Cardiac muscle cell (in vitro differentiated cells and primary cell): ENCODE data around the gene CCDC182. TPM values are rescaled to one million over a fixed set of nuclear protein-coding genes. Genes with fewer than 3 reads are reported as not detected.

Experiments
- DNase-seq, 2 donors: peaks; one replicate each; pipeline versions ENCODE4 v3.0.0 to v3.0.0-alpha.2; 2010 to 2017; ENCODE audit warnings: low read depth in 1 of 2, low spot score in 1 of 2
- H3K27ac ChIP-seq: fragments of 200-600 bp; sonication (generic); 2 replicates; pipeline ENCODE4 v1.5.1; 2016
- H3K27me3 ChIP-seq: fragments of 200-600 bp; sonication (generic); 2 replicates; pipeline ENCODE4 v1.6.0; 2016; ENCODE audit warnings: control low read depth
- H3K36me3 ChIP-seq: fragments of 200-600 bp; sonication (generic); 2 replicates; pipeline ENCODE4 v1.5.1; 2016; ENCODE audit warnings: control low read depth
- H3K4me1 ChIP-seq: fragments of 200-600 bp; sonication (generic); 2 replicates; pipeline ENCODE4 v1.8.1; 2017; ENCODE audit warnings: low read depth, mild to moderate bottlenecking, mixed run types
- H3K4me3 ChIP-seq: fragments of 200-600 bp; sonication (generic); 2 replicates; pipeline ENCODE4 v1.5.1; 2016; ENCODE audit warnings: mild to moderate bottlenecking
- H3K9me3 ChIP-seq: fragments of 200-600 bp; sonication (generic); 2 replicates; pipeline ENCODE4 v1.5.1; 2017; ENCODE audit warnings: low read depth, mild to moderate bottlenecking, control low read depth
- polyA plus RNA-seq: library from polyadenylated mRNA; unstranded; fragments of >200 nt; fragmentation: Nextera tagmentation; extraction: Ambion mirVana; gene quantifications from 2 replicates; pipeline ENCODE4 v1.2.1, GENCODE V29; 2016
- total RNA-seq: library from RNA; depleted of rRNA; stranded (reverse); fragments of >200 nt; gene quantifications from 2 replicates; pipeline ENCODE4 v1.2.3, GENCODE V29; 2016
- TF ChIP-seq, protein P1 (sequence below): IDR thresholded peaks from 2 replicates; pipeline ENCODE4 v1.5.1; 2012; ENCODE audit warnings: low read depth, mild to moderate bottlenecking, low read length

The CCDC182 gene
- total and polyA plus RNA-seq, 2 experiments from 2014 or later, result not detected

DNA sequence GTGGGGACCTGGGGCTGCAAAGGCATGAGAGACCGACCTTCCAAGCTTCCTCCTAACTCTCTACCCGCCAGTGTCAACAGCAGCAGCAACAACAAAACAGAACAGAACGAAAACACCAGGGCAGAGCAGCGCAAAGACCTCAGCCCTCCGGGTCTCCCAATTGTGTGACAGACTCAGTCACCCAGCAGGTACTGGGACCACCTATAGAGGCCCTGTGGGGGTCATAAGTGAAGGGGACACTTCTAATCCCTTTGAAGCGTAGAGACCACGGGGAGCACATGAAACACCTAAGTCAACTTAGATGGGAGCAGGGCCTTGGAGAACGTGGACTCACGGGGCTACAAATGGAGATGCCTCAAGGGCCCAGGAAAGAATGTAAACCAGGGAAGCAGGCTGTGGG is 12.6 kb upstream of the CCDC182 start:
- Histone ChIP-seq H3K9me3 (no peaks in the 10 kb centered on the region), H3K4me3 (no peak overlapping the region), H3K4me1 (peaks cover 7% of the 10 kb centered on the region), H3K27me3 (no peaks in the 10 kb centered on the region), H3K27ac (no peak overlapping the region), H3K36me3 (no peaks in the 10 kb centered on the region)
- TF ChIP-seq, protein P1, sequence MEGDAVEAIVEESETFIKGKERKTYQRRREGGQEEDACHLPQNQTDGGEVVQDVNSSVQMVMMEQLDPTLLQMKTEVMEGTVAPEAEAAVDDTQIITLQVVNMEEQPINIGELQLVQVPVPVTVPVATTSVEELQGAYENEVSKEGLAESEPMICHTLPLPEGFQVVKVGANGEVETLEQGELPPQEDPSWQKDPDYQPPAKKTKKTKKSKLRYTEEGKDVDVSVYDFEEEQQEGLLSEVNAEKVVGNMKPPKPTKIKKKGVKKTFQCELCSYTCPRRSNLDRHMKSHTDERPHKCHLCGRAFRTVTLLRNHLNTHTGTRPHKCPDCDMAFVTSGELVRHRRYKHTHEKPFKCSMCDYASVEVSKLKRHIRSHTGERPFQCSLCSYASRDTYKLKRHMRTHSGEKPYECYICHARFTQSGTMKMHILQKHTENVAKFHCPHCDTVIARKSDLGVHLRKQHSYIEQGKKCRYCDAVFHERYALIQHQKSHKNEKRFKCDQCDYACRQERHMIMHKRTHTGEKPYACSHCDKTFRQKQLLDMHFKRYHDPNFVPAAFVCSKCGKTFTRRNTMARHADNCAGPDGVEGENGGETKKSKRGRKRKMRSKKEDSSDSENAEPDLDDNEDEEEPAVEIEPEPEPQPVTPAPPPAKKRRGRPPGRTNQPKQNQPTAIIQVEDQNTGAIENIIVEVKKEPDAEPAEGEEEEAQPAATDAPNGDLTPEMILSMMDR, result no peak
- no peak for DNase-seq

DNA sequence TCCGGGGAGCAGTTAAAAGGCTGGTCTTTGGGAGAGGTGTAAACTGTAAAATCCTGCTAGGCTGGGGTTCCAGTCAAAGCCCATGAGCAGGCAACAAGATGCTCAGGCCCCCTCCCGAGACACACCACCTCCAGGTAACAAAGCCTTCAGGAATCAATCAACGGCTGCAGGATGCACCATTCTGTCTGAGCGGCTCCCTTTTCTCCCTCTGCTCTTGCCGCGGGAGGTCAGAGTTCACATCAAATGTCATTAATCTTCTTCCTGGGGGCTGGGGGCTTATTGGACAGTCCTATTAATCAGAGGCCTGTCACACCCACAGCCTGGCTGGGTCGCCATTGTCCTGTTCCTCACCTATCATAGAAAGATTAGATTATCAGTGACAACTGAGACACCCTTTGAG is 11.9 kb upstream of the CCDC182 start:
- no peak for DNase-seq
- Histone ChIP-seq H3K4me3 (no peak overlapping the region), H3K36me3 (no peaks in the 10 kb centered on the region), H3K9me3 (no peaks in the 10 kb centered on the region), H3K27ac (no peak overlapping the region), H3K4me1 (no peaks in the 10 kb centered on the region), H3K27me3 (no peaks in the 10 kb centered on the region)
- TF ChIP-seq, protein P1, result no peak

DNA sequence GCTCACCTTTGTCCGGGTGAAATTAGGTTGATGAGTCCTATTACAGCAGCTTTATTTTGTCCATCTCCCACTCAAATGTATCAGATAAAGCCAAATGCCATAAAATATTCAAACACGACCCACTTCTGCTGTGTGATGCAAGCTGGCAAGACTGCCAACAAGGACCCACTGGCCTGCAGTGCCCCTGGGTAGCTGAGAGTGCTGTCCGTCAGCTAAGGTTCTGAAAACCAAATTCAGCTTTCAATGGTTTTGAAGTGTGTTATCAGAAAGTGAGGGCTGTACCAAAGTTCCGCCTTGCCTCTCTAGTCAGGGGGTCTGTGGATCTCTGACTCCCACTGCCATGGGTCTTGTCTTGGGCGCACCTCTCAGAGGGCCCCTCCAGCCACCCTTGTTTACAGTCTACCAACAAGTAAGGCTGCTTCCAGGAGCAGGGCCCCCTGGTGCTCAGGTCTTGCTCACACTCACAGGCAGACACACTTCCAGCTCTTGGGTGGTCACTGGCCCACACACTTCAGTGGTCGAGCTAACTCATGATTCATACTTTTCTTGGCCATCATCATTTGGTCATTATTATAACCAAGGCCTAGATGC is 10.5 kb upstream of the CCDC182 start:
- Histone ChIP-seq H3K9me3 (no peaks in the 10 kb centered on the region), H3K4me1 (no peaks in the 10 kb centered on the region), H3K27ac (no peak overlapping the region), H3K36me3 (no peaks in the 10 kb centered on the region), H3K4me3 (no peak overlapping the region), H3K27me3 (no peaks in the 10 kb centered on the region)
- DNase-seq, result peak in 1 of 2 donors; percentile 54
- TF ChIP-seq, protein P1, result no peak

DNA sequence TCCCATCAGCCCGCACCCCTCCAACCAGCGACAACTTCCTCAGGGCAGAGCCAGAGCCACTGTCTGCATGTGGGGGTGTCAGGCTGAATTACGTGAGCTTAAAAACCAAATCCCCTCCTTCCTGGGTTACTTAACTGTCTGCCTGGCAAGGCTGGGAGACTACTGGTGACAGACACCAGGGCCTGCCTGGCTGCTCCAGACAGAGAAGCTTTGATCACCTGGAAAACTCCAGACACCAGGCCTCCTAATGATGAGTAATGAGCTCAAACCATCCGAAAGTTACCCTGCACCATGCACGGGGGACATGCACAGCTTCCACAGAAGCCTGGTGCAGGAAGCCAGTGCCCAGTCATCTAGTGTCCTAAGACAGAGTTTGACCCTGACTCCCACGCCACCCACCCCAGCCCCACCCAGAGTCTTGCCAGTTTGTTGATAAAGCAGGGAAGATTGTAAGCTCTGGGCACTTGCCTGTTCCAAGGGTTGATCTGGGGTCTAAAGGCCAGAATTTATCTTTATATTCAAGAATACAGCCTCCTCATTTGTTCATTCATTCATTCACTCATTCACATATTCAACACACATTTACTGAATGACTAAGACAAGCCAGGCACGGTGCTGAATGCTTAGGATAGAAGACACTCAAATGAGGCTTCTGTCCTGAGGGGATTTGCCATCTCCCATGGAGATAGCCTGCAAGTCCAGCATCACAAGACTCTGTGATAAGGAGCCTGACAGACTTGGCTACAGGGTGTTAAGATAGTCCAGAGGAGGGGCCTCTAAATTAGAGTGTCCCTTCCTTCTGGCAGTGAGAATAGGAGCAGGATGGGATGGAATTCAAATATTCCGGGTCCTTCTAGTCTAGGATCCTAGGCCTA is 7.2 kb upstream of the CCDC182 start:
- Histone ChIP-seq H3K9me3 (no peaks in the 10 kb centered on the region), H3K4me3 (no peak overlapping the region), H3K36me3 (no peaks in the 10 kb centered on the region), H3K27me3 (no peaks in the 10 kb centered on the region), H3K4me1 (no peaks in the 10 kb centered on the region), H3K27ac (no peak overlapping the region)
- TF ChIP-seq, protein P1, result no peak
- DNase-seq, result no peak

DNA sequence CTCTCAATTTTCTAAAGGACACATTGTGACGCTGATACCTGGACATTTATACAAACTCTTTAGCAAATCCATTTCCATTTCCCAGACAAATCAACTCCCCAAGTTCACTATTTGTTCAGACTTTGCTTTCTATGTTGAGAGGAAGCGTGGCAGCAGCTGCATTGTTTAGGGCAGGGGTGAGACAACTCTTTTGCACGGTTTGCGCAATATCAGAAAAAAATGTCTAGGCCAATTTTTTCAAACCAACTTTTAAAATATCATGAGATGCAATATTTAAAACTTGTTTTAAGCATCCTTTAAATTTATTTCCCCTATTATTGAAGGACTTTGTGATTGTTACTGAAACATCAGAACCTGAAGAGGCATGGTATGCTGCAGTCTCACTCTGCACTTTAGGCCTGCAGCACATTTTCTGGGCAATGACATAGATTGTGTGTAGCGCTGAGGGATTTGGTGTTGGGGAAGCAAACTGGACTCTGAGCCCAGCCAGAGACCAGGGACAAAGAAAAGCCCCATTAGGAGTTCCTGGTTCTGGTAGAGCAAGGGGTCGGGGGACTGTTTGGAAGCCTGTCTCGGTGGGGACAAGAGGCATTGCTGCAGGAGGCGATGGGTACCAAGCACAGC is 6.4 kb upstream of the CCDC182 start:
- TF ChIP-seq, protein P1, result no peak
- H3K4me1 ChIP-seq, result no peaks in the 10 kb centered on the region
- no peaks in the 10 kb centered on the region for H3K9me3 ChIP-seq
- H3K27ac ChIP-seq, result no peak overlapping the region
- H3K4me3 ChIP-seq, result no peak overlapping the region
- DNase-seq, result peak in 1 of 2 donors; percentile 32
- no peaks in the 10 kb centered on the region for H3K36me3 ChIP-seq
- H3K27me3 ChIP-seq, result no peaks in the 10 kb centered on the region
